ENCODE data around the gene TAB2.
A peak's percentile ranks its signal among the peaks of the same experiment; 100 is the strongest.
"Not testable (repeated sequence)": the region's sequence is repeated elsewhere in the genome, so short reads cannot be mapped to it uniquely, and the experiment has no call there.

TAB2 gene

DNA sequence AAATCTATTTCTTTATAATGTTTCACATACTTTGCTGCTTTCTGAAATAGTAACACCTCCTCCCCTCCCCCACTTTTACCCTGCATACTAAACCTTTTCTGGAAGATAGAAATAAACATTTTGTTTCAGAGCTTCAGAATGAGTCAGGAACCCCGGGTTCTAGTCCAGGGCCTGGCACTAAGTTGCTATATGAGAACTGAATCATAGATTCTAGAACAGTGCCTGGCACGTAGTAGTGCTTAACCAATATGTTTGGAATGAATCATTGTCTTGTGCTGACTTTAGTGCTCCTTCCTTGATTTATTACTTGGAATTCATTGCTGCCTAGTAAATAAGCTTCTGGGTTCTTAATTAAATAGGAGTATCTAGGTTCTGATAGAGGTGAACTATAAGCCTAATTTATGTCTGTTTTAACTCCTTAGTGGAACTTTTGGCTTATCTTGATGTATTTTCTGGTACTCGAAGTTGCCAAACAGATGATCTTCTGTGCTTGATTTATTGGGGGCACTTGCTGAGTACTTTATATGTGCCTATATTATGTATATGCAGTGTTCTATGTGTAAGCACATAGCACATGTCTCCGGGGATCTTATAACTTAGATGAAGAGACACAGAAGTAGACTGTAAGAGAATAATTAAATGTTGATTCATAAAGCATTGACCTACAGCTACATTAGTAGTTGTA is 18.6 kb downstream of the TAB2 start:
- peak in 1 of 4 experiments; percentile 18 for DNase-seq

DNA sequence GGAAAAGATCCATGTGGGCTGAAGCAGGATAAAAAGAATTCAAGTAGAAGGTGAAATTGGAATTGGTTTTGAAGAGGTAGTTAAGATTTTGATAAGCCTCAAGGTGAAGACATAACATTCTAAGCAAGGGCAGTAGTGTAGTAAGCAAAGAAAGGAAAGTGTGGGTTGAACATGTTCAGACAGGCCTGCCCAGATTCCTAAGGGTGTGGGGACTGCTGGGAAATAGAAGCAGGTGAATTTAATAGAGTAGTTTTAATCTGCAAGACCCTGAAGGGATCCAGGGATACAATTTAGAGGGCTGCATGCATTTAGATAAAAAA is 19.1 kb downstream of the TAB2 start:
- no peak for DNase-seq

DNA sequence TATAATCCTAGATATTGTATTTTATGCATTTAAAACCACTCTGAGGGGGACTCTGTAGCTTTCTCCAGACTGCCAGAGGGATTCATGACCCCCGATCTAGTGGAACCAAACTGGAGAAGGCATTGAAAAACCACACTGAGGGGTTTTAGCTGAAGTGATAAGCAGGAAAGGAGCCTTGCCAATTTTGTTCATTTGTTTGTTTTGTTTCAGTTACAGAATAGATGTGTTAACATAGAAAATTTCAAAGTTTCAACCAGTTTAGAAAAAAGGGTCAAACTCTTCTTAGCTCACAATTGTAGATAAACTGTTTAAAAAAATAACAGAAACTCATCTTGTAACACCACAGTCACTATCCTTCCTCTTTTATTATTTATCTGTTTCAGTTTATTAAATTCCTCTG is 19.8 kb downstream of the TAB2 start:
- DNase-seq = no peak

DNA sequence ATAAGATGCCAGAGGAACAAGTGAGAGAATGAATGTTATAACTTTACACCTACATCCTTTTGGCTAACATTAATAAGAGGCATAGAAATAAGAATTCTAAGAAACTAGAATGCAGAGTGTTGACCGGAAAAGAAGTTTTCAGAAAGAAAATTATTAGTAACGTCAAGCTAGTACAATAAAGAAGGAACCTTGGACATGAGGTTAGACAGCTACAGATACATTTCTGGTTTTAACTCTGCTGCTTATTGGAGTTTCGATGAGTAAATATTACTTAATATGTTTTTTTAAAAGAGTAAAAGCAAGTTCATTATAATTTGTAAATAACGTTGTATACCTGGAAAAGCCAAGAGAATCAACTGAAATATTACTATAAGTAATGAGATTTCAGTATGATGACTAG is 22.7 kb downstream of the TAB2 start:
- no peak for DNase-seq

DNA sequence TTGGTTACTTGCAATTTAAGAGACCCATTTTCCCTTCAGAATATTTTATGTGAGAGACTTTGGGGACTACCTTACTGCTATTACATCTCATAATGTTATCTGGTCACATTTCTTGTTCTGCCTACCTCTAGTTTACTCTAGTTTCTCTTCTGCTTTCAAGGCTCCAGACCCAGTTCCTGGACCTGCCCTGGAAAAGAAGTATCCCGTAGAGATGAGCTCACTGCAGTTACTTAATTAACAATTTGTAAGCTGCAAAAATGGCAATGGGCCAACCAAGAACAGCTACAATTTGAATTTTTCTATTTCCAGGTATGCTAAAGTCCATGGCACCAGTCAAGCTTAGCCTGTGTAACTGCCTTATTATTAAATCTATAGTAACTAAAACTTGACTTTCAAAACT is 25.0 kb downstream of the TAB2 start:
- no peak for DNase-seq

DNA sequence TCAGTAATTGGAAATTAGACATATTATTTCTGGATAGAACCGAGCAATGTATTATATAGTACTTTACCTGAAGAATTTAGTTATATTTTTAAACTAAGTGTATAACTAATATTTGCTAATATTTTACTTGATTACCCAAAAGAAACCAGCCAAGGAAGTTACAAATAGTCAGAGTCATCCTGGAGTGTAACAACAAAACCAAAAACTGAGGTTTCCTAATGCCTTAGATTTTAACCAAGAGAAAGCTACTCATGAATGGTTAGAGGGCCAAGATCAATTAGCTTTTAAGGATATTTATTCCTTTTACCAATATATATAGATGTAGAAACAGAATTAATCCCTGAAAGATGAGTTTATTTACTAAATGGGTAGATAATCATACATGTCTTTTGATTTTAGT is 26.0 kb downstream of the TAB2 start:
- no peak for DNase-seq

DNA sequence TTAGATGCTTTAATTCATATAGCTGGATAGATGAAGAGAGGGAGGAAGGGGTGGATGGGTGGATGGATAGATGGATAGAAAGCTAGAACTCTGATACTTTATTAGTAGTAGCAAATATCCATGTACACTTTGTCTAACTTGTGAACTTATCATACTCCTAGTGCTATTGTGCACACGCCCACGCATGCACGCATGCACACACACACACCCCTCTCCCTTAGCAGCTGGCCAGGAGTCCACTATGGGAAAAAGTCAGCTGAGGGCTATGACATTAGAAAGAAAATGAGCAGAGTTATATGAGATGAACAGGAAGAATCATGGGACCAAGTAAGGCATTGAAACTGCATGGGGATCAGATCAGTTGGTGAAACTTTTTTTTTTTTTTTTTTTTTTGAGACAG is 28.6 kb downstream of the TAB2 start:
- no peak for DNase-seq

DNA sequence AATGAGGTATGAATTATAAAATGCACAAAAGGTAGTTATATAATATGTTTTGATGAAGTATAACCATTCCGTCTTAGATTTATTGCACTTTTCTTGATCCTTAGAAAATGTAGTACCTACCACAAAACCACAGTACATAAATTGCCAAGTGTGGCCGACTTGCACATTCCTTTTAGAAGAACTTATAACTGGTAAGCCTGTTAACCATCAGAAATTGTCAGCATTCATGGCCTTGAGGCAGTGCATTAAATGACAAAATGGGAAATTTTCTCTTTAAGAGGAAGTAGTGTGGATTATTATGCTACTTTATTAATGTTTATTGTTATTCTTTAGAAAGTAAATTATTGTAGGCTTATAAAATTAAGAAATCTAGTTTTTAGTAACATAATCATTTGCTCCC is 29.6 kb downstream of the TAB2 start:
- DNase-seq = no peak

DNA sequence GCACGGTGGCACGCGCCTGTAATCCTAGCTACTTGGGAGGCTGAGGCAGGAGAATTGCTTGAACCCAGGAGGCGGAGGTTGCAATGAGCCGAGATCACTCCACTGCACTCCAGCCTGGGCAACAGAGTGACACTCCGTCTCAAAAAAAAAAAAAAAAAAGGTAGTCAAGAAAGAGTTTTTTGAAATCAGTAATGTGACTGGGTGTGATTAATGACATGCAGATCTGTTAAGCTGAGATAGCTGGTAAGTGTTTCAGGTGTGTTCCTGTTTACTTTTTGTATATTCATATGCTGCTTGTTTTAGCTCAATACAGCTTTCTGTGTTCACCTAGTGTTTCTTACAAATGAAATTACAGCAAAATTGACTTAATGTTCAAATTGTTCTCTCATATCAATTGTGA is 31.8 kb downstream of the TAB2 start:
- DNase-seq = not testable (repeated sequence)

DNA sequence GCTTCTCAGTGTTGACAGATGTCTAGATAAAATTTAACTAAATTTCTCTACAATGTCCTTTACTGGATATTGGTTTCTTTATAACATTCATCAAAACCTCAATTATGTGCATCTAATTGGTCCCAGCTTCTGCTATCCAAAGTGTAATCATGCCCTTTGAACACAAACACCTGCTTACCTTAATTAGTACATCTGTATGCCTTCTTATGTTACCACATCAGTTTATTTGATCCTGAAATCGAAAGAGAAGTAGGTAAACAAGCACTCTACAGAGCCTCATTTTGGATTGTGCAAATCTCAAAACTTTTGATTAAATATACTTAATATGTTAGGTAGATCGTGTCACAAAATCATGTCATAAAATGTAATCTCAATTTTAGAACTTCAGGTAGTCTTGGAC is 36.5 kb downstream of the TAB2 start:
- no peak for DNase-seq

DNA sequence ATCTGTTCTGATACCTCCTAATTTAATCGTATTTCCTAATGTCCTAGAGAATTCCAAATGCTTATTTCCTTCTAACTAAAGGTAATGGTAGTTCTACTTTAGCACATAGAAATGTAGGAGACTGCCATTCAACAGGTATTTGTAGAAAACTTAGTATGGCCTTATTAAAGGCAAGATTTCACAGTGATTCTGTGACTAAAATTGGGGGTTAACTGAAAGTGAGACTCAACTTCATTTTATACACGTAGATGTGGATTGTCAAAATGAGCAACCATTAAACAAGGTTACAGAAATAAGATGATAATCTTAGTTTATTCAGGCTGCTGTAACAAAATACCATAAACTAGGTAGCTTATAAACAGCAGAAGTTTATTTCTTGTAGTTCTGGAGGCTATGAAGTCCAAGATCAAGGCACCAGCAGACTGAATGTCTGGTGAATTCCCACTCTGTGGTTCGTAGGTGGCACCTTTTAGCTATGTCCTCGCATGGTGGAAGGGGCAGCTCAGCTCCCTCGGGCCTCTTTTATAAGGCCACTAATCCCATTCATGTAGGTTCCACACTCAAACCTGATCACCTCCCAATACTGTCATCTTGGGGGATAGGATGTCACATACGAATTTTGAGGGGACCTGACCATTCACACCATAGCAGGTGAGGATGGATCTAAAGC is 38.7 kb downstream of the TAB2 start:
- no peak for DNase-seq

DNA sequence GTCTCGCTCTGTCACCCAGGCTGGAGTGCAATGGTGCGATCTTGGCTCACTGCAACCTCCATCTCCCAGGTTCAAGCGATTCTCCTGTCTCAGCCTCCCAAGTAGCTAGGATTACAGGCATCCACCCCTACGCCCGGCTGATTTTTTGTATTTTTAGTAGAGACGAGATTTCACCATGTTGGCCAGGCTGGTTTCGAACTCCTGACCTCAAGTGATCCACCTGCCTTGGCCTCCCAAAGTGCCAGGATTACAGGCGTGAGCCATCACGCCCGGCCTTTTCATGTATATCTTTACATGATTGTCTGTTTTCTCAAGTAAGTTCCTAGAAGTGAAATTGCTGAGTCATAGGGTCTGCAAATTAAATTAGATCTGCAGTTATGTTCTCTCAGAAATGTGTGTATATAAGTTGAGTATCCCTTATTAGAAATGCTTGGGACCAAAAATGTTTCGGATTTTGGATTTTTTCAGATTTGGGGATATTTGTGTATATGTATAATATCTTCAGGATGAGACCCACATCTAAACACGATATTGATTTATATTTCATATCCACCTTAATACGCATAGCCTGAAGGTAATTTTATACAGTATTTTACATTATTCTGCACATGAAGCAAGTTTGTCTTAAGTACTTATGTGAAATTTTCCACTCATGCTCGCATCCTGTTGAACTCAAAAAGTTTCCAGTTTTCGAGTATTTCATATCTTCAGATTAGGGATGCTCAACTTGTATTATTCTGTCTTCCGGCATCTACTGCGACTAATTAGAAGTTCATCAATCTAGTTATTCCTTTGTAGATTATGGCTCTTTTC is 40.4 kb downstream of the TAB2 start:
- DNase-seq = no peak

DNA sequence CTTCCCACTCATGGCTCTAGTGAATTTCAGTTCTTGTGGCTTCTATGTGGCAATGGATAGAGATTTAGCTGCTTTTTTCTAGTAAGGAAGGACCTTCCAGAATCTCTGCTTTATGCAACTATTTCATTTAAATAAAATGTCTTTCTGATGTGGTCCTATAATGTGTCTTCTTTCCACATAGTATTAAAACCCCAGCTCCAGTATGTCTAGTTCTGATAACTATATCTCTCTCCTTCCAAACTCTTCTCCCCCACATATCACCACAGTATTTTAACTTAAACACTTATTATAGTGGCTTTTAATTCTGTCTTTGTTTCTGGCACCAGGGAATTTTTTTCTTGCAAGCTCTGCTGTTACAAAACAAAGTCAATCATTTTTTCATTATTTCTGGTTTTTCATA is 41.9 kb downstream of the TAB2 start:
- no peak for DNase-seq

DNA sequence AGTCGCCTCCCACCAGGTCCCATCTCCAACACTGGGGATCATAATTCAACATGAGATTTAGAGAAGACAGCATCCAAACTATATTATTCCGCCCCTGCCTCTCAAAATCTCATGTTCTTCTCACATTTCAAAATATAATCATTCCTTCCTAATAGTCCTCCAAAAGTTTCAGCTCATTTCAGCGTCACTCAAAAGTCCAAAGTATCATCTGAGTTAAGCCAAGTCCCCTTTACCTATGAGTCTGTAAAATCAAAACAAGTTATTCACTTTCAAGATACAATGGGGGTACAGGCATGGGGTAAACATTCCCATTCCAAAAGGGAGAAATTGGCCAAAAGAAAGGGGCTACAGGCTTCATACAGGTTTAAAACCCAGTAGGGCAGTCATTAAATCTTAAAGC is 43.0 kb downstream of the TAB2 start:
- DNase-seq = no peak

DNA sequence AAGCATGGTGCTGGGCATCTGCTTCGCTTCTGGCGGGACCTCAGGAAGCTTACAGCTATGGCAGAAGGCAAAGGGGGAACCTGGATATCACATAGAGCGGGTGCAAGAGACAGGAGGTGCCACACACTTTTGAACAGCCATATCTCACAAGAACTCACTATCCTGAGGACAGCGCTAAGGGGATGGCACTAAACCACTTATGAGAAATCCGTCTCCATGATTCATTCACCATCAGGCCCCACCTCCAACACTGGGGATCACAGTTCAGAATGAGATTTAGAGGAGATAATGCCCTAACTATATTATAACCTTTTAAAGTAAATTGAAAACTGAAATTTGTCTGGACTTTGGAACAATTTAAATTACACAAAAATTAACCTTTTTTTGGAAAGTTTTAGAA is 44.8 kb downstream of the TAB2 start:
- DNase-seq = no peak

DNA sequence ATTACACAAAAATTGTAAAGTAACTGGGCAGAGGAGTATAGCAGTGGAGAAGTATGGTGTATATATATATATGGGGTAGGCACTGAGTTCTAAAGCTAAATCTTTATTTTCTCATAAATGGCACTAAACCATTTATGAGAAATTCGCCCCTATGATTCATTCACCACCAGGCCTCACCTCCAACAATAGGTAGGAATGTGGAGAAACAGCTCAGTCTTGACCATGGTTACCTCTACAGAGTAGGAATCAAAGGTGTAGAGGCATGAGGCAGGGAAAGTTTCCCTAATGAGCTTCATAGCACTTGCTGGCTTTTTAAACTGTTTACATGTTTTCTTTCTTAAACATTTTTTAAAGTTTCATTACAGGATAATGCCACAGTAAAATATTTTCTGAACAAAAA is 45.6 kb downstream of the TAB2 start:
- no peak for DNase-seq

DNA sequence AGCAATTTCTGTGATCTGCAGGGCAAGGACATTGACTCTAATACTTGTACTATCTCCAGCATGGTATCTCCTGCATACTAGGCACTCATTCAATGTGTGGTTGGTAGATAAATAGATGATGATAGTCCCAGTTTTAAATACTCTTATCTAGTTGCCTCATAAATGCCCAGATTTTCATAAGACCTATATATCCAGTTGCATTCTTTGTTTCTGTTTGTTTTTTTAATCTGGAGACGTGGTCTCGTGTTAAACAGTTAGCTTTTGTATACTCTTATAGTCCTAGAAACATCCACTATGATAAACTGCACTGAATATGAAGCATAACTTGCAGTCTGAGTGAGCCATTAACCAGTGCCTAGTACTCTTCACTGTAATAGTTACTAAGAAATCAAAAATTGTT is 47.0 kb downstream of the TAB2 start:
- DNase-seq = no peak

DNA sequence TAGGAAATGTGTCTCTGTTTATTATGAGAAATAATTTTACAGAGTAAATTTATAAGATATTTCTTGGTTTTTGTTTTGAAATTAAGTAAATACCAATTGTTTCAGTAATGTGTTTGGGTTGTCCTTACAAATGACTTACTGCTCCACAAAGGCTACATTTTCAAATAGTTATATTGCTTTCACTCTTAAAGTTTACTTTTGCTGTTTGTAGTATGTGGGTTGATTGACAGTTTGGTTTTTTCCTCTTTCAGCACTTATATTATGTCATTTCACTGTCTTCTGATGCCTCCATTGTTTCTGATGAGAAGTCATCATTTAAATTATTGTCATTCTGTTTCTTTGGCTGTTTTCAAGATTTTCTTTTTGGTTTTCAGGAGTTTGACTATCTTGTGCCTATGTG is 47.7 kb downstream of the TAB2 start:
- no peak for DNase-seq

DNA sequence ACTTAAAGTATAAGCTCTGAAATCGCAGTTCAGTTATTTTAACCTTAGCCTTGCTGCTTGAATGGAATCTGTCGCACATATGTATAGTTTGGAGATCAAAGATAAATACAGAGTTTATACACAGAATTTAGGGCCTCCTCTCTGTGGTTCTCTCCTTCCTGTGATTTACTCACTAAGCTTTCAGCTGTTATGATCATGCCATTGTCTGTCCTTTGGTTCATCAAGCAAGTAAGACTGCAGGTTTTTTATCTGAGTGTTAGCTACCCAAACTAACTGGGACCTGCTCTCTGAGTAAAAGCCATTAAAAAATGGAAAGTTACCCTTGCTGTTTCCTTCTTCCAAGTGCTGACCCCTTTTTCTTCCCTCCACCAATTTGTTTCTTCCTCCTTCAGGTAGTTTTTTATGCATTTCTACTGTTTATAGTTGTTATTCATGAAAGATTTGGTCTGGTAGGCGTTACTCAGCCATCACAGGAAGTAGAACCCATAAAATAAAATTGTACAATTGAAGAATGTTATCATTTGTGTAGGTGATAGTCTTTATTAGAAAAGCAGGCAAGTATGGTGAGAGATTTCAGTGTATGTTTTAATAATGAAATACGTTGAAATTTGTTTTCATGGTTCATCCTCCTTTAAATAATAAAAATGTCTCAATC is 48.9 kb downstream of the TAB2 start:
- no peak for DNase-seq

DNA sequence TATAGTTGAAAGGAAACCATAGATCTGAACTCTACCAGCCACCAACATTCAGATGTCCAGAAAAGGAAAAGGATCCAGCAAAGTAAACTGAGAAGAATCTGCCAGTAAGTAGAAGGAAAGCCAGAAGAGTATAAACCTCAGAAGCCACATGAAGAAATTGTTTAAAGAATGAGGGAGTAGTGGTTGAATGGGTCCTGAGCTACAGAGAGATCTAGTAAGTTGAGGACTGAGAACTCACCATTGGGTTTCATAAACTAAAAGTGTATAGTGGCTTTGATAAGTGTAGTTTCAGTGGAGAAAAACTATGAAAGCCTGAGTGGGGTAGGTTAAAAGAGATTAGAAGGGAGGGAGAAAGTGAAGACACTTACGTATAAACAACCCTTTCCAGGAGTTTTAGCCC is 50.6 kb downstream of the TAB2 start:
- DNase-seq = no peak

DNA sequence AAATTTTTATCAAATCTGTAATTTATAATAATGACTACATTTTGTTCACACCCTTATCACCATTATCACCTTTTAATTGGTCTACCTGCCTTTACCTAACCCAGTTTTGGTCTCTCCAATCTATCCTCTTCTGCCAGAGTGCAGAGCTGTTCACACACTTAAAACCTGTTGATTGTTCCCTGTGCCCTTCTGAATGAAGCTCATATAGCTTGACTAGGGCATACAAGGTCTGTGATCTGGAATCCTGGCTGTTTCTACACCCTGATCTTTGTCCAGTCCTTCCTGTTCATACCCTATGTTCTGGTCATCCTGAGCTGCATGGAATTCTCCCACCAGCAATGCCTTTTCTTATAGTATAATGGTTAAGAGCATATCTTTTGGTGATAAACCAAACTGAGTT is 53.6 kb downstream of the TAB2 start:
- DNase-seq = no peak

DNA sequence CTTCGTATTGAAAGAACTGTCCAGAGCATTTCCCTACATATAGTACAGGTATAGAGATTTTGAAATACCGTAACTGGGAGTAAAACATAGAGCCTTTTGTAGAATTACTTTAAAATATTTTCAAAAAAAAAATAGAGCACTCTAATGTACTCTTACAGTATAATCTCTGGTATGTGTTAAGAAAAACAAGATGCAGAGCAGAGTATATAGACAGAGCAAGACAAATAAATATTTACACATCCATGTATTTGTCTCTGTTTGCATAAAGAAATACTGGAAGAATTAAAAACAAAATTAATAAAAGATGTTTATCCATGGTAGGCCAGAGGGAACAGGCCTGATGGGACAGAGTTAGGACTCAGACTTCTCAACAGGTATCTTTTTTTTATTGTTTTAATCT is 54.5 kb downstream of the TAB2 start:
- no peak for DNase-seq

DNA sequence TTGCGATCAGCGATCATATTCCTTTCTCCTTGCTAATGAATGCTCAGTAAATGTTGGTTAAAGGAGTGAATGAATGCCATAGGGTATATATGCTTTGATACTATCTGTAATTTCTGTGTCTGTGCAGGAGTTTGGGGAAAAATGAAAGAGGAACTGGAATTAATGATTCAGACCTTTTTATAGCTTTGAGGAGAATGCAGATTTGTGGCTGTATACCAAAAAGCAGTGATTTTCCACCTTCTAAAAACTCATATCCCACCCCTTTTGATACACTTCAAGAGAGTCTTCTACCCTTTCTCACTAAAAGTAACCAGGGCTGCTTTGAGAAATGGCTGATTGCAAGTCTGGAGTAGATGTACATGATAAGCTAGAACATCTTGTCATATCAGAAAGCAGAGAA is 56.0 kb downstream of the TAB2 start:
- DNase-seq = no peak

DNA sequence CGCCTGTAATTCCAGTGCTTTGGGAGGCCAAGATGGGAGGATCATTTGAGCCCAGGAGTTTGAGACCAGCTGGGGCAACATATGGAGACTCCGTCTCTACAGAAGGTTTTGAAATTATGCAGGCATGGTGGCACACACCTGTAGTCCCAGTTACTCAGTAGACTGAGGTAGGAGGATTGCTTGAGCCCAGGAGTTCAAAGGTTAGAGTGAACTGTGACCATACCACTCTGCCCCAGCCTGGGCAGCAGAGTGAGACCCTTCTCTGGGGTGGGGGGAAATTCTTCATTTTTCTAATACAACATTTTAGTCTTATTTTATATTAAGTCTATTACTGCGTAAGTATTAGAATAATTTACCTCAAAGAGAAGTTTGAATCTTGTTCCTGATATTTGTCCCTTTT is 62.5 kb downstream of the TAB2 start:
- DNase-seq = no peak
